Measurements from ENCODE around the gene EPHA4.

DNA sequence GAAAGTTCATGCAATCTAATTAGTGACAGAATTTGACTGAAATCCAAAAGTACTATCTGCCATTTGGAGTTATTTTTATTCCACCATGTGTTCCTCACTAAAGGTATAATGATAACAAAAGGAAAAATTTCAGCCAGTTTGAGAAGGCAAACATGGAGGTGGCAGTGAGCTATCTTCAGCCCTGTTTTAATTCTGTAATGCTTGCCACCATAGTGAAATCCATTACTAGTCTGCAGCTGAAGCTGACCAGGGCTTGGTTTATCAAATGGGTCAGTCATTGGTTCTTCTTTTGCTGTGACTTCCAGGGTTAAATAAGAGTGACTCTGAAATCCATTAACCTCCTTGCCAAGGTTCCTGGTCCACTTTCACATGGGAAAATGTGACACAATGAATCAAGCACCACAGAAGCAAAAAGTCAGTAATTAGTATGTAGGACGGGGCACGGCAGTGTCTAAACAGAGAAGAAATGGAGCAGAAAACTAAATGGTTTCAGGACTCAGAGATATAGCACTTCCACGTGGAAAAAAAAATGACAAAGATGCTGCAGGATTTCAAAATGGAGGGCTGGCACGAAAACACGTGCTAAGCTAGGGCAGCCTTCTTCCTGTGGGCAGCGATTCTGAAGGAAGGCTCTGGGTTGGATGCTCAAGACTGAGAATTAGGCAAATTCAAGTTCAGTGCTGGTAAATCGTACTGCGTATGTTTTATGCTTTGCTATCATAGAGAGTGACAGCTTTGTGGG lies 87.2 kb downstream of the EPHA4 start:
- TF ChIP-seq POLR2A (IDR thresholded peaks at IDR 0.05) (no peak), CTCF (IDR thresholded peaks at IDR 0.05) (no peak)

Data from Peyer's patch (tissue), 4 donors.